Measurements from ENCODE around the gene CD109.

- TF ChIP-seq CTCF (IDR thresholded peaks at IDR 0.05; ENCODE audit: low read depth, low read length) = no peak
- no peak for TF ChIP-seq MAX (IDR thresholded peaks at IDR 0.05; ENCODE audit: low read depth, low read length)
- no peak for TF ChIP-seq POLR2A (IDR thresholded peaks at IDR 0.05; ENCODE audit: extremely low read depth, insufficient read length)
Observed at GRCh38 chr6:73664701-73665100, 31.3 kb upstream of the CD109 start.

Data from NB4 (cell line).